ENCODE results near the gene BMP6. TPM values are rescaled to one million over a fixed set of nuclear protein-coding genes. Genes with fewer than 3 reads are reported as not detected.

Gene BMP6
- total RNA-seq, 2 donors from 2014 or later, result 0.62 to 2.1 TPM

DNA sequence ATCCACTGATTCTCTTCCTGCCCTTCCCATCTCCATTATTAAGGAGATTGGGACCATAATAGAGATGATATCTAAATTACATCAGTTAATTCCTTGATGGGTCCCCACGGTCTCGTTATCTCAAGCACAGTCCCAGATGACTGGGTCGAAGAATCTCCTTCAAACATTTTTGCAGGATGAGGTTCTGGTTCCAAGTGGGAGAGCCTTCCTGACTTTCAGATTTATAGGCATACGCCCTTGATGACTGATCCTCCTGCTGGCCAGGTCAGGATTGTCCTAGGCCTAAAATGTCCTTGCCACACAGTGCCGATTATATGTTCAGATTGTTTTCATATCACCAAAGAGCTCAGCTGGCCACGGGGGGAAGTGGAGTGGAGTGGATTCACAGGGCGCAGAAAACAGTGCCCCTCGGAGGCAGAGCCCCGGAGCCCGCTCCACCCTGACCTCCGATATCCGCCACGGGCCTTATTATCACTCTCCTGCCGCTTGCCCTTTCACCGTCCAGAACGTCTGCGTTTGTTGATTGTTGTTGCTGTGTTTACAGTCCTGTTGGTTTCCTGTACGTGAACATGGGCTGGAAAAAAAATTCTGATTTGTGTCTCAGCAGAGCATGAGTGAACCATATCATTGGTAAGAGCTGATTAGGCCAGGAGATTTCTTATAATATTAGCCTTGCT is 8.9 kb downstream of the BMP6 start:
- no peaks in the 10 kb centered on the region for H3K4me1 ChIP-seq
- no peak overlapping the region for H3K27ac ChIP-seq
- no peaks in the 10 kb centered on the region for H3K36me3 ChIP-seq
- TF ChIP-seq, protein P1, sequence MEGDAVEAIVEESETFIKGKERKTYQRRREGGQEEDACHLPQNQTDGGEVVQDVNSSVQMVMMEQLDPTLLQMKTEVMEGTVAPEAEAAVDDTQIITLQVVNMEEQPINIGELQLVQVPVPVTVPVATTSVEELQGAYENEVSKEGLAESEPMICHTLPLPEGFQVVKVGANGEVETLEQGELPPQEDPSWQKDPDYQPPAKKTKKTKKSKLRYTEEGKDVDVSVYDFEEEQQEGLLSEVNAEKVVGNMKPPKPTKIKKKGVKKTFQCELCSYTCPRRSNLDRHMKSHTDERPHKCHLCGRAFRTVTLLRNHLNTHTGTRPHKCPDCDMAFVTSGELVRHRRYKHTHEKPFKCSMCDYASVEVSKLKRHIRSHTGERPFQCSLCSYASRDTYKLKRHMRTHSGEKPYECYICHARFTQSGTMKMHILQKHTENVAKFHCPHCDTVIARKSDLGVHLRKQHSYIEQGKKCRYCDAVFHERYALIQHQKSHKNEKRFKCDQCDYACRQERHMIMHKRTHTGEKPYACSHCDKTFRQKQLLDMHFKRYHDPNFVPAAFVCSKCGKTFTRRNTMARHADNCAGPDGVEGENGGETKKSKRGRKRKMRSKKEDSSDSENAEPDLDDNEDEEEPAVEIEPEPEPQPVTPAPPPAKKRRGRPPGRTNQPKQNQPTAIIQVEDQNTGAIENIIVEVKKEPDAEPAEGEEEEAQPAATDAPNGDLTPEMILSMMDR (IDR thresholded peaks at IDR 0.05), result no peak
- no peaks in the 10 kb centered on the region for H3K27me3 ChIP-seq
- intact Hi-C loops (cut with DNase I), result no loop called here
- no peak overlapping the region for H3K9ac ChIP-seq (ENCODE audit: low read depth in 2 of 2, low read length in 2 of 2)
- no peak overlapping the region for H3K4me3 ChIP-seq
- no peak for DNase-seq
- H3K9me3 ChIP-seq, result no peaks in the 10 kb centered on the region

DNA sequence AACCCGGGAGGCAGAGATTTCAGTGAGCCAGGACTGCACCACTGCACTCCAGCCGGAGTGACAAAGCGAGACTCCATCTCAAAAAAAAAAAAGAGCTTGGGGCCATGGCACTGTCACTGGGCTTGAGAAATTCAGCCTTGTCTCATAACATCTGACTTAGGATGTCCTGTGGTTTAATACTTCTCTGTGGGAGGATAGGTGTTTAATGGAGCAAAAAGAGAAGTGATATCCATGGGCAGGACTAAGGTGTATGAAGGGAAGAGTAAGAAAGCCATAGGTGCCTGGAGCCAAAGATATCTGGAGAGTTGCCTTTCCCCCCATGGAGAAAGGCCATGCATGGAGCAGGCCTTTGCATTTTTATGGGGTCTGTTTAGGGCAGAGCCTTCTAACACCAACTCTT is 11.2 kb downstream of the BMP6 start:
- Histone ChIP-seq H3K27ac (no peak overlapping the region), H3K4me1 (no peaks in the 10 kb centered on the region), H3K27me3 (no peaks in the 10 kb centered on the region), H3K36me3 (no peaks in the 10 kb centered on the region), H3K9me3 (no peaks in the 10 kb centered on the region), H3K4me3 (no peak overlapping the region), H3K9ac (ENCODE audit: low read depth in 2 of 2, low read length in 2 of 2) (no peak overlapping the region)
- TF ChIP-seq, protein P1 (IDR thresholded peaks at IDR 0.05), result no peak
- DNase-seq, result no peak
- intact Hi-C loops (cut with DNase I), result no loop called here

DNA sequence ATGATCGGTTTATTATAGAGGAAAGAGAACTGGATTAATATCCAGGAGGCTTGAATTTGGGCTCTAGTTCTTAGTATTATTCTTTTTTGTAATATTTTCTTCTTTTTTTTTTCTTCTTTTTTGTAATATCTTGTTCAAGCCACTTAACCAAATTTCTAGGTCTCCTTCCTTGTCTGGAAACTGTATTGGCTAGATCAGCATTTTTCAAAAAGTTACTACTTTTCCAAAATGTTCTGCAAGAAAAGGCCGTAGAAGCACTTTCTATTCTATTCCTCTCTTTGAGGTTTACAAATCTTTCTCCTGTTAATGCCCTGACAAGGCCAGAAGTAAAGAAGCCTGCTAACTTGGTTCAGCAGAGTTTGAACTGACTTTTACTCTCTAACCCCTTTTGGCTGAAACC is 12.0 kb downstream of the BMP6 start:
- Histone ChIP-seq H3K9ac (ENCODE audit: low read depth in 2 of 2, low read length in 2 of 2) (no peak overlapping the region), H3K27ac (no peak overlapping the region), H3K27me3 (no peaks in the 10 kb centered on the region), H3K4me1 (no peaks in the 10 kb centered on the region), H3K4me3 (no peak overlapping the region), H3K9me3 (no peaks in the 10 kb centered on the region), H3K36me3 (no peaks in the 10 kb centered on the region)
- intact Hi-C loops (cut with DNase I), result no loop called here
- no peak for DNase-seq
- TF ChIP-seq, protein P1 (IDR thresholded peaks at IDR 0.05), result no peak

DNA sequence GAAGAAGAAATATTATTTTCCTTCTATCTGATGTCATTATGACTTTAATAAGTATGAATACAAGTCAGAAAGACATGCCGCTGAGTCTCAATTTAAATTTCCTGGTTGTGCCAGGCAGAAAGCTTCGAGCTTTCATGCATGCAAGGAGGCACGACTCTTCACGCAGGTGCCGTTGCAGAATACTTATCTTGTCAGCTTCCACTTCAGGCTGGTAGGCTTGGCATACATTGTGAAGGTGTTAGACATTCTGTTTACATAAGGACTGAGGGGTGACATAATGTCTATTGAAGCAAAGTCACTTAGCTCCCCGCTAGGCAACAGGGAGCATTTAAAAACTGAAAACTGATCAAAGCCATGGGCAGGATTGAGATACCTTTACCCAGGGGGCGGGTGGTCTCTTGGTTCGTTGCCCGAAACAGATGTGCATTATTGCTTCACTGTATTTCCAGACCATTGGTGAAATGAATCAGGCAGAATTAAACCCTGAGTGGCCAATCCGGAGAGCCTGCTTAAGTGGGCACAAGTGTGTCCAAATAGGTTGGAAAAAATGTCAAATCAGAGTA is 16.4 kb downstream of the BMP6 start:
- H3K4me3 ChIP-seq, result no peak overlapping the region
- H3K27ac ChIP-seq, result no peak overlapping the region
- H3K9ac ChIP-seq (ENCODE audit: low read depth in 2 of 2, low read length in 2 of 2), result no peak overlapping the region
- H3K4me1 ChIP-seq, result no peaks in the 10 kb centered on the region
- H3K27me3 ChIP-seq, result no peaks in the 10 kb centered on the region
- intact Hi-C loops (cut with DNase I), result no loop called here
- DNase-seq, result no peak
- H3K9me3 ChIP-seq, result no peaks in the 10 kb centered on the region
- TF ChIP-seq, protein P1 (IDR thresholded peaks at IDR 0.05), result no peak
- H3K36me3 ChIP-seq, result no peaks in the 10 kb centered on the region

DNA sequence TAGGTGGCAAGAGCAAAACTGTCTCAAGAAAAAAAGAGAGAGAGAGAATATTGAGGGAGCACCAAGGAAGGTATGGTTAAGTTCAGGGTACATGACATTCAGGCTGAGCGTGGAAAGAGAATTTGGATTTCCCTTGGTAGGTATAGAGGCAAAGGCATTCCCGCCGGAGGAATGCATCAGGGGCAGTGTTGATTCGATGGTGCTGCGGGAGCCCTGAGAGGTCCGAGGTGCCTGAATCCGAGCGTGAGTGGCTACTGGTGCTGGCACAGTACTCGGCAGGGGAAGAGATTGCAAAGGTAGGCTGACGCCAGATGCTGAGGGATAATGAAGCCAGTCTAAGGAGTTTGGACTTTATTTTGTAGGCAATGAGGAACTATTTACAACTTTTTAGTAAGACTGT is 20.0 kb downstream of the BMP6 start:
- no peaks in the 10 kb centered on the region for H3K27me3 ChIP-seq
- H3K4me1 ChIP-seq, result no peaks in the 10 kb centered on the region
- no peaks in the 10 kb centered on the region for H3K36me3 ChIP-seq
- H3K9me3 ChIP-seq, result no peaks in the 10 kb centered on the region
- no peak overlapping the region for H3K4me3 ChIP-seq
- no peak for DNase-seq
- no peak overlapping the region for H3K9ac ChIP-seq (ENCODE audit: low read depth in 2 of 2, low read length in 2 of 2)
- H3K27ac ChIP-seq, result no peak overlapping the region
- TF ChIP-seq, protein P1 (IDR thresholded peaks at IDR 0.05), result no peak
- intact Hi-C loops (cut with DNase I), result no loop called here
